NCI-H226 (cell line): ENCODE results near the gene GRID1.

Source experiments
- DNase-seq: peaks from one replicate; pipeline ENCODE4 v3.0.0-alpha.2; 2015

Gene GRID1

DNA sequence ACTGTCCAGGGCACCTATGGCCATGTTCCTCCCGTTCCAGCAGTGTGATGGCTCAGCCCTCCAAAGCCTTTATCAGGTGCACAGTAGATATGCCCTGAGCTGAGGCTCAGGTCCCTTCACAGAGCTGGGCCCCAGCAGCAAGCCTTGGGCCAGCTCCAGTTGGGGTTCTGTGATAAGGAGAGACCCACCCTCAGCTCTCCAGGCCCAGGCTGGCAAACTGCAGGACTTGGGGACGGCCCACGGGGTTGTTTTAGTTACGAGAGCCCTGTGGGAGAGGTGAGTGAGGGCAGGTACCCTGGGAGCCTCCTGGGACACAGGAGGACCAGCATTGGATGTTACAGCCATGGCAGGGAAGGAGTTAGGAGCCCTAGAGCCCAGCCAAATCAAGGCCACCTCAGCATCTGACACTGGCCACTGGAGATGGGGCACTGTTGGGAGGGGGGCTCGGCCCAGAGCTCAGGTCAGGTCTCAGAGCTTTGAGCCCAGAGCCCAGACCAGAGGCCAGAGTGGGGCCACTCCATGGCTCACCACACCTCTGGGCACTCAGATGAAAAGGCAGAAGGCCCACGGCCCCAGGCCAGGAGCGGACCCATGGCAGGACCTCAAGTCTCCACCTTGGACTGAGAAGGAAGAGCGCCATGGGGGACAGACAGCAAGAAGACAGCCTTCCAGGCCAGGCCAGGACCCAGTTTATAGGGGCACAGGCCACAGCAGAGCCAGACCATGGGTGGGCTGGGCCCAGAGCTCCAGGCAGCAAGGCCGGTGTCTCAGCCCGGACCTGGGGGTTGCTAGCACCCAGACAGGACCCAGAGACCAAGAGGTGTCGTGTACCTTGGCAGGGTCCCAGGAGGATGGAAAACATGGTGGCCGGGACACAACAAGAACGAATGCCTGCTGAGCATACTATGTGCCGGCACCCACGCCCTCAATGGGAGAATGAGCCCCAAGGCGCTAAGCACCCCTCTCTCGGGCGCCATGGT lies 12.8 kb downstream of the GRID1 start:
- DNase-seq, result no peak

GRCh38 chr10:86350897-86351296 lies 15.7 kb downstream of the GRID1 start:
- DNase-seq, result no peak

DNA sequence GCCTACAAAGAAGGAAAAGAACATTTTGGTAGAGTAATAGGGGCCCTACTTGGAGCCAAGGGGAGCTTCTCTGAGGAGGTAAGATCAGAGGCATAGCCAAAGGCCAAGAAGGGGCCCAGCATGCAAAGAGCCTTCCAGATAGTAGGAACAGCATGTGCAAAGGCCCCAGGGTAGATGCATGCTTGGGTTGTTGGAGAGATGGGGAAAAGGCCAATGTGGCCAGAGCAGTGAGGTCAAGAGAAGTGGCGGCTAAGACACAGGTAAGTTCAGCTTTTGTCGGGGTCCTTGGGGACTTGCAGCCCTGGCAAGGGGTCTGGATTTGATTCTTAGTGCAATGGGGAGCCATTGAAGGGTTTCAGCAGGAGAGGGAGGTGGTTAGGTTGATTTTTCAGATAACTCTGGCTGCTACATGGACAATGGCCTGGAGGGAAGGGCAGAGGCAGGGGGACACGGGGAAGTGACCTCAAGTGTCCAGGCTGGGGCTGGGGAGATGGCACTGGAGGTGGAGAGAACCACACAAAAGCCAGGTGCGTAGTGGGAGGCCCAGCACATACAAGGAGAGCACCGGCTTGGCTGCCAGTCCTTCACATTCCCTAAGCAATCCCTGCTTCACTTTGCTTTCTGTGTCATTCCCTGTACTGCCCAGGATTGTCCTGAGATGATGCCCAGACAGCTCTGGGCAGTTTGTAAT lies 16.5 kb downstream of the GRID1 start:
- DNase-seq, result no peak

DNA sequence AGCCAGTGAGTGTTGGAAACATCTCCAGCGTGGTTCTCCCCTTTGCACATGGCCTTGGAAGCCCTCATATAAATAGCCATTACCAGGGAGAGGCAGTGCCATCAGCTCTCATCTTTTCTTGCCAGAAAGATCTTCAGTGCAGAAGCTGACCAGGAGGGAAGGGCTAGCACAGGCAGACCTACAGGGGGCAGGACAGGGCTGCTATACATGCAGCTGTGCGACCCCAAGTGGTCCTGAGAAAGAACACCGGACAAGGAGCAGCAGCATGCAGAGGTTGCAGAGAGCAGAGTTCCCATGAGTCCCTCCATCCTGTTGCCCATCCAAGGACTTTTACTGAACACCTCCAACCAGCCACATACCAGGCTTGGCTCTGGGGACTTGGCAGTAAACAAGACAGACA lies 17.1 kb downstream of the GRID1 start:
- DNase-seq, result peak; percentile 11

GRCh38 chr10:86348321-86349210 lies 18.0 kb downstream of the GRID1 start:
- DNase-seq, result no peak

GRCh38 chr10:86347856-86348255 lies 18.7 kb downstream of the GRID1 start:
- no peak for DNase-seq

GRCh38 chr10:86346799-86347665 lies 19.6 kb downstream of the GRID1 start:
- DNase-seq, result no peak

GRCh38 chr10:86345859-86346798 lies 20.5 kb downstream of the GRID1 start:
- DNase-seq, result peak; percentile 13

- no peak for DNase-seq
Observed at GRCh38 chr10:86345296-86345858, 21.2 kb downstream of the GRID1 start.

DNA sequence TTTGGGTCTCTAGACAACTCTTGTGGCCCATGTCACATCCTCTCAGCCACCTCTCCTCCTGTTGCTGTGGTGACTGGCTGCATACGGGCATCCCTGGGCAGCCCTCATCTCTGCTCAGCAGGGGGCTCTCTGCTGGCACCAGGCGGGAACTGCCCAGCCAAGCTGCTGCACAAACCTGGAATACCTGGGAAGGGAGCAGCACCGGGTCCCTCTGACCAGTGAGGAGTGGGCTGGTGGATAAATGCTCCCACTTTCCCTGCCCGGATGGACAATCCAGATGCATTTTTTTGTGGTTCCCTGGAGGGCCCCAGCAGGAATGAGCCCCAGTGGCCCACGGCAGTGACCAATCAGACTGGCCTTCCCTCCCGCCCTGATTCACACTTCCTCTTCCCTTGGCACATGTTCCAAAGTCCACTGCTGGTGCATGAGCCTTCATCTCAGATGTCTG lies 21.9 kb downstream of the GRID1 start:
- no peak for DNase-seq

- no peak for DNase-seq
Observed at GRCh38 chr10:86344281-86344680, 22.3 kb downstream of the GRID1 start.

DNA sequence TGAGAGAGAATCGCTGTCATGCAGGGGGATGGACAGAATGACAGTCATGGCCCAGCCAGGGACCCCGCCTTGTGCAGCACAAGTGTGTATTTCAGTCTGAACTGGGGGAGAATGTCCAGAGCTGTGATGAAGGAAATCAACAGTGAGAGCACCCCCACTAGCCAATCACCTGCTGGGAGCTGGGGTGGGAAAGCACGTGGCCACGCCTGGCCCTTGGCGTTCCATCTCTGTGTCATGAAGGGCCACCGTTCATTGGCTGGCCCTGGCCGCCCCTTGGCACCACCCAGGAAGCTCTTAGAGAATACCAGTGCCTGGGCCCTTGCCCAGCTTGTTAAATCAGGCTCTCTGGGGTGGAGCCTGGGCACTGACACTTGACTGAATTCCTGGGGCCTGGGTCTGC lies 22.8 kb downstream of the GRID1 start:
- DNase-seq, result no peak

- DNase-seq, result no peak
Observed at GRCh38 chr10:86342111-86342863, 24.3 kb downstream of the GRID1 start.

DNA sequence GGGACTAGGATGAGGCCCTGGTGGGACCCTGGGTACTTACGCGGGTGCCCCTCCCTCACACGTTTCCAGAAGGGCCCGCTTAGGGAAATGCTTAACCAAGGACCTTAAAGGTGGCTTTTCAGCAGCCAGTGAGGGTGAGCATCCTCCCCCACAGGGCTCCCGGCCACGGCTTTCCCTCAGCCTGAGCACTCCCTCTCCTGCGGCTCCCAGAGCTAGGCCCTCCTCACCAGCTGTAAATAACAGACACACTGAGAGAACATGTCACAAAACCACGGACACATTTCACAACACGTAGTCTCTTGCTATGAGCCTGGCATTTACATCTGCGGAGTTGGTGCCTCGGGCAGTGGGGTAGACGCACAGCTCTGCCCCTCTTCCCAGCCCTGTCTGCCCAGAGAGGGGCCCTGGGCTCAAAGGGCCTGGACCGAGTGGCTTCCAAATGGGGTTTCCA lies 25.2 kb downstream of the GRID1 start:
- no peak for DNase-seq

DNA sequence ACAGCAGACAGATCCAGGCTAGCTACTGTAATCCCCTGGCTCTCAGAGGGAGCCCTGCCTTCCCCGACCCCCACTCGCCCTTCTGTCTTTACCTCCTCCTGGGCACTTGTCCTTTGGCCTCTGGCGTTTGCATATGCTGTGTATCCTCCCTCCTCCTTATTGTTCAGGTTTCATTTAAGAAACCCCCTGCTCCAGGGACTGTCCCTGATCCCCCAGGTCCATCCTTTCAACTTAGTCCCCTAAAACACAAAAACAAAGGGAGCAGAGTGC lies 25.7 kb downstream of the GRID1 start:
- DNase-seq, result no peak

- no peak for DNase-seq
Observed at GRCh38 chr10:86340176-86340990, 26.2 kb downstream of the GRID1 start.

DNA sequence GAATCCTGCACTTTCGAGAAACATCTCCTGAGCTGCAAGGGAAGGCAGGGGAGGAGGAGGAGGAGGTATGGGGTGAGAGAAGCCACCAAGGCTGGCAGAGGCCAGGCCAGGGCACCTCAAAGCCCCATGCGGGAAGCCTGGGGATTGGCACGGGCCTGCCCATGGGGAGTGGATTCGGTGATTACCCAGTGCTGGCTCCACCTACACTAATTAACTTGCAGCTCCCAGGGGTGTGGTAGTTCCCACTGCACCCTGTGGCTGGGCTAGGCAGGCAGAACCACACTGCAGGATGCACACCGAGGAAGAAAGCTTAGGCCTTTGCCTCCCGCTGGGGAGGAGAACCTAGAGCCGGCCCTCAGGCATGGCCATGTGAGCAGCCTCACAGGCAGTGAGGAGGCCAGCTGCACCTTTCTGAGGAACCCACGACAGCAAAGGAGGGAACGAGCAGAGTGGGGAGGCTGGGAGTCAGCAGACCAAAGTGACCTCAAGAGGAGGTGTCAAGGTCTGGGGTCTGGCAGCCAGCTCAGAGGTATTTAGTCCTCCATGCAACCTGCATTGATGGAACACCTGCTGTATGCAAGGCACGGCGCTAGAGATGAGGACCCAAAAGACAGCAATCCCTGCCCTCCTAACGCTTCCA lies 27.2 kb downstream of the GRID1 start:
- DNase-seq, result no peak

DNA sequence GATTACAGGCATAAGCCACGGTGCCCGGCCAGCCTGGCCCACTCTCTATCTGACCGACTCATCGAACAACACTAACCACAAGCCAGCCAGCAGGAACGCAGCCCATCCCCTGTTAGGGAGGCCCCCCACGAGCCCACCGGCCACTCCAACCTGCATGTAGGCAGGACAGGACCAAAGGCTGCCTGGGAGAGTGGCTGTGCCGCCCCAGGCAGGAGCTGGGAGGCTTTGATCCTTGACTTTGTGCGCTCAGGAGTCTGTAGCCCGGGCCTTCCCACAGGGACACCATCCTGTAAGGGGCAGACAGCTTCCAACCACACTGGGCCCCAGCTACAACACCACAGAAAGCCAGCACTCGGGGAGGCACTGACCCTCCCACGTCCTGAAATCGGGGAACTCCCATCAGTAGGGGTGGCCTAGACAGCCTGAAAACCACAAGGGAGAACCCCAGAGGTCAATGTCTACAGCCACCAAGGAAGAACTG lies 29.4 kb downstream of the GRID1 start:
- DNase-seq, result no peak
